K562 (cell line): Measurements from ENCODE around the gene TUBB6. TPM values are rescaled to one million over a fixed set of nuclear protein-coding genes. Genes with fewer than 3 reads are reported as not detected.

ENCODE experiments used
- ATAC-seq: fragments of 200-7000 bp; cut with Tn5 transposase; 3 replicates; pipeline ENCODE4 v1.9.1; 2020; ENCODE audit warnings: moderate library complexity
- Bru-seq: library from RNA; stranded (reverse); fragments of 400-500 nt; gene quantifications from one replicate; lab custom pipeline; 2021; lab: Mats Ljungman, UMichigan
- BruChase-seq, 2 experiments: library from RNA; stranded (reverse); fragments of 400-500 nt; gene quantifications; one replicate each; lab custom pipeline; 2021; lab: Mats Ljungman, UMichigan
- BruUV-seq: library from RNA; stranded (reverse); fragments of 400-500 nt; replicated peaks from 2 replicates; lab custom pipeline; 2021; lab: Mats Ljungman, UMichigan
- CTCF ChIA-PET: fragments of 300-600 bp; formaldehyde crosslinking; extraction: SDS; loops from one replicate; lab custom pipeline; 2021; ENCODE audit warnings: low intra/inter-chr PET ratio; lab: Yijun Ruan, JAX
- POLR2A ChIA-PET: fragments of 300-600, 350-650 bp; sonication (Branson Sonifier 250); formaldehyde crosslinking; extraction: SDS; loops from one replicate; lab custom pipeline; 2021; ENCODE audit warnings: antibody characterized with exemption, inconsistent platforms; lab: Yijun Ruan, JAX
- DNase-seq, 4 experiments: peaks; one replicate each; pipeline versions ENCODE4 v3.0.0 to v3.0.0-alpha.2; 2011 to 2018; ENCODE audit warnings: low spot score in 3 of 4, mixed read lengths in 3 of 4; ENCODE audit errors: extremely low read depth in 1 of 4
- FAIRE-seq: peaks from 2 replicates; lab custom pipeline; 2011; peaks lifted over from hg19 to GRCh38; lab: Jason Lieb, UNC
- H2AFZ ChIP-seq: 2 replicates; pipeline ENCODE4 v1.6.0; 2011; ENCODE audit warnings: low read depth, low read length, control low read depth, inconsistent platforms
- H3K27ac ChIP-seq: fragments of 200-600 bp; 3 replicates; pipeline ENCODE4 v1.8.0; 2011; ENCODE audit warnings: low read depth, mild to moderate bottlenecking, control low read depth, inconsistent platforms, low read length, moderate library complexity, mixed read lengths; ENCODE audit errors: extremely low read depth
- H3K27me3 ChIP-seq, 2 experiments: fragments of 300-600 bp in 1 of 2; 2 replicates in 1 of 2; 3 replicates in 1 of 2; pipeline versions ENCODE4 v1.6.0 to v1.8.0; 2011; ENCODE audit warnings: inconsistent platforms in 2 of 2, low read length in 2 of 2, mild to moderate bottlenecking in 1 of 2, mixed read lengths in 1 of 2, moderate library complexity in 1 of 2; ENCODE audit not compliant: control insufficient read depth in 2 of 2, insufficient read depth in 2 of 2
- H3K36me3 ChIP-seq: fragments of 300-600 bp; 3 replicates; pipeline ENCODE4 v1.8.0; 2011; ENCODE audit warnings: mild to moderate bottlenecking, low read length, inconsistent platforms; ENCODE audit not compliant: control insufficient read depth, insufficient read depth
- H3K4me1 ChIP-seq, 2 experiments: fragments of 200-600 bp in 1 of 2; replicated peaks in 1 of 2; 2 replicates in 1 of 2; 3 replicates in 1 of 2; pipeline versions ENCODE4 v1.5.1 to v1.8.0; 2011; ENCODE audit warnings: inconsistent platforms in 2 of 2, low read length in 2 of 2, mild to moderate bottlenecking in 1 of 2, mixed read lengths in 1 of 2, moderate library complexity in 1 of 2; ENCODE audit not compliant: control insufficient read depth in 2 of 2, insufficient read depth in 2 of 2
- H3K4me2 ChIP-seq: 2 replicates; pipeline ENCODE4 v1.6.1; 2011; ENCODE audit warnings: low read length, control low read depth, inconsistent platforms, mixed read lengths; ENCODE audit not compliant: insufficient read depth
- H3K4me3 ChIP-seq: fragments of 200-600 bp; sonication (generic), shearing (Covaris generic); 2 replicates; pipeline ENCODE4 v1.5.1; 2016; ENCODE audit warnings: control low read depth, inconsistent platforms
- H3K79me2 ChIP-seq: fragments of 200-600 bp; 3 replicates; pipeline ENCODE4 v1.8.0; 2011; ENCODE audit warnings: low read length, inconsistent platforms; ENCODE audit not compliant: control insufficient read depth, insufficient read depth
- H3K9ac ChIP-seq, 2 experiments: 2 replicates each; pipeline versions ENCODE4 v1.6.0 to v1.6.1; 2011; ENCODE audit warnings: low read depth in 2 of 2, low read length in 2 of 2, control low read depth in 1 of 2, inconsistent platforms in 1 of 2, mild to moderate bottlenecking in 1 of 2, mixed read lengths in 1 of 2; ENCODE audit not compliant: insufficient read depth in 1 of 2
- H3K9me1 ChIP-seq: one replicate; pipeline ENCODE4 v1.6.0; 2011; ENCODE audit warnings: inconsistent platforms, mild to moderate bottlenecking, low read length, moderate library complexity; ENCODE audit not compliant: control insufficient read depth, insufficient read depth
- H3K9me3 ChIP-seq: replicated peaks from 2 replicates; pipeline ENCODE4 v1.5.1; 2011; ENCODE audit warnings: low read depth, low read length, inconsistent platforms; ENCODE audit not compliant: control insufficient read depth, insufficient read depth
- H4K20me1 ChIP-seq: replicated peaks from 2 replicates; pipeline ENCODE4 v1.6.1; 2011; ENCODE audit warnings: low read length, inconsistent platforms, mixed read lengths; ENCODE audit not compliant: control insufficient read depth, insufficient read depth
- COPS2 ChIP-seq: fragments of 450-650 bp; conservative IDR thresholded peaks from 2 replicates; pipeline ENCODE4 v1.6.1; 2016; ENCODE audit warnings: mild to moderate bottlenecking, moderate library complexity
- SIN3A ChIP-seq, 2 experiments: fragments of 150-350 bp in 1 of 2; IDR thresholded peaks; 2 replicates each; pipeline ENCODE4 v1.6.1; 2011 to 2016; ENCODE audit warnings: borderline replicate concordance in 2 of 2, low read depth in 2 of 2, low read length in 2 of 2, mild to moderate bottlenecking in 2 of 2, moderate library complexity in 2 of 2; ENCODE audit not compliant: control insufficient read depth in 1 of 2
- WGBS: fragments of 100-300 bp; shearing (Covaris generic); methylation state at CpG from one replicate; pipeline ENCODE4 v1.1.6; 2016; ENCODE audit warnings: low coverage, mixed read lengths; ENCODE audit not compliant: insufficient coverage; ENCODE audit errors: missing lambda C conversion rate; 5-methylcytosine and 5-hydroxymethylcytosine counted together
- in situ Hi-C: fragments of 300-500 bp; cut with MboI; formaldehyde crosslinking; loops from 4 replicates; pipeline ENCODE4 v1.15.0; 2018; ENCODE audit warnings: inconsistent platforms, mixed read lengths
- intact Hi-C: fragments of 100-400 bp; cut with micrococcal nuclease; formaldehyde crosslinking; loops from 2 replicates; pipeline ENCODE4 v1.14.2; 2022
- long read RNA-seq, 3 experiments: library from polyadenylated mRNA in 2 of 3; library from RNA in 1 of 3; unstranded in 2 of 3; stranded (forward) in 1 of 3; transcript quantifications; one replicate each; pipeline ENCODE4 v2.0.0, GENCODE V29; 2019 to 2022
- polyA minus RNA-seq, 3 experiments: library from RNA; depleted of rRNA, polyadenylated mRNA; stranded (reverse); fragments of >200 nt; gene quantifications; 2 replicates each; pipeline ENCODE4 v1.2.3, GENCODE V29; 2011
- polyA plus RNA-seq, 8 experiments: library from polyadenylated mRNA; depleted of rRNA in 4 of 8; stranded (reverse) in 5 of 8; unstranded in 3 of 8; fragments of >200 nt; fragmentation: Nextera tagmentation in 2 of 8; fragmentation: Illumina TruSeq in 1 of 8; extraction: Ambion mirVana in 2 of 8; extraction: Trizol in 1 of 8; gene quantifications; 2 replicates each; pipeline versions ENCODE4 v1.2.1 to v1.2.3, GENCODE V29; 2011 to 2014; ENCODE audit warnings: inconsistent platforms in 1 of 8, missing spikeins in 1 of 8
- total RNA-seq, 7 experiments: library from RNA; depleted of rRNA in 6 of 7; stranded (reverse); fragments of >200 nt in 6 of 7; fragmentation: Illumina TruSeq in 2 of 7; extraction: Trizol in 2 of 7; gene quantifications; 2 replicates each; pipeline versions ENCODE4 v1.2.1 to v1.2.3, GENCODE V29; 2011 to 2021; ENCODE audit warnings: low replicate concordance in 1 of 7
- TF ChIP-seq, protein P1 (sequence below): fragments of 250-450 bp; sonication (Bioruptor Pico); IDR thresholded peaks from 2 replicates; pipeline ENCODE4 v1.4.0; 2020; ENCODE audit warnings: mild to moderate bottlenecking, moderate library complexity

The TUBB6 gene
- 58.9 and 87.5 TPM in 2 replicates for total RNA-seq (2011; cell fraction: chromatin; rRNA removed; ENCODE audit: low replicate concordance)
- 81.7 and 89.2 TPM in 2 replicates for total RNA-seq (2011; cell fraction: nucleolus; rRNA removed)
- total RNA-seq (2011; cell fraction: nucleoplasm; rRNA removed), result 55.3 and 62.8 TPM in 2 replicates
- total RNA-seq (2014; rRNA removed) (230 and 404 TPM in 2 replicates), total RNA-seq (2014; rRNA removed; fragmentation: Illumina TruSeq; extraction: Trizol) (52.0 and 55.4 TPM in 2 replicates), total RNA-seq (2015; rRNA removed; fragmentation: Illumina TruSeq; extraction: Trizol) (80.2 and 81.1 TPM in 2 replicates), total RNA-seq (2021) (110 and 117 TPM in 2 replicates), polyA plus RNA-seq (2011; rRNA removed) (142 and 147 TPM in 2 replicates), polyA plus RNA-seq (2014; fragmentation: Illumina TruSeq; extraction: Trizol) (70.2 and 110 TPM in 2 replicates), polyA plus RNA-seq (2014; fragmentation: Nextera tagmentation; extraction: Ambion mirVana) (10 to 100 TPM; 43.9 to 45.0 TPM), polyA plus RNA-seq (2014; rRNA removed) (223 and 254 TPM in 2 replicates), polyA minus RNA-seq (2011; rRNA and poly(A)+ RNA removed) (79.0 and 140 TPM in 2 replicates), Bru-seq, nascent RNA (percentile 89 among the genes with signal in this experiment), BruChase-seq, experiment 1, labeled RNA remaining after a 2-hour chase (percentile 87 among the genes with signal in this experiment), BruChase-seq, experiment 2, labeled RNA remaining after a 6-hour chase (percentile 89 among the genes with signal in this experiment)
- 201 and 540 TPM in 2 replicates for polyA plus RNA-seq (2011; cell fraction: cytosol; rRNA removed)
- 92.2 and 167 TPM in 2 replicates for polyA plus RNA-seq (2011; cell fraction: nucleus; rRNA removed)
- polyA plus RNA-seq (2012), result 130 and 170 TPM in 2 replicates
- 123 and 146 TPM in 2 replicates for polyA minus RNA-seq (2011; cell fraction: cytosol; rRNA and poly(A)+ RNA removed)
- polyA minus RNA-seq (2011; cell fraction: nucleus; rRNA and poly(A)+ RNA removed), result 50.9 and 51.2 TPM in 2 replicates
- long read RNA-seq, experiment 1, transcript TUBB6-203 (4 exons, 788 nt), result minor isoform, 19 of 678 reads
- long read RNA-seq, experiment 1, transcript TUBB6-201 (4 exons, 2,064 nt), result major isoform, 273 of 678 reads
- long read RNA-seq, experiment 1, transcript TUBB6-213 (4 exons, 1,017 nt), result minor isoform, 10 of 678 reads
- long read RNA-seq, experiment 1, transcript TUBB6-202 (3 exons, 2,163 nt), result minor isoform, 30 of 678 reads
- long read RNA-seq, experiment 1, partial matches to known transcripts, result 316 of 678 reads
- long read RNA-seq, experiment 1, other reads (novel, unspliced or antisense), result 23 of 678 reads
- long read RNA-seq, experiment 2, transcript TUBB6-201 (4 exons, 2,064 nt), result major isoform, 65 of 156 reads
- long read RNA-seq, experiment 2, transcript TUBB6-202 (3 exons, 2,163 nt), result minor isoform, 11 of 156 reads
- long read RNA-seq, experiment 2, partial matches to known transcripts, result 27 of 156 reads
- long read RNA-seq, experiment 2, other reads (novel, unspliced or antisense), result 46 of 156 reads
- long read RNA-seq, experiment 3, transcript TUBB6-203 (4 exons, 788 nt), result minor isoform, 5 of 249 reads
- long read RNA-seq, experiment 3, transcript TUBB6-202 (3 exons, 2,163 nt), result minor isoform, 15 of 249 reads
- long read RNA-seq, experiment 3, transcript TUBB6-201 (4 exons, 2,064 nt), result major isoform, 200 of 249 reads
- long read RNA-seq, experiment 3, partial matches to known transcripts, result 2 of 249 reads
- long read RNA-seq, experiment 3, other reads (novel, unspliced or antisense), result 22 of 249 reads

DNA sequence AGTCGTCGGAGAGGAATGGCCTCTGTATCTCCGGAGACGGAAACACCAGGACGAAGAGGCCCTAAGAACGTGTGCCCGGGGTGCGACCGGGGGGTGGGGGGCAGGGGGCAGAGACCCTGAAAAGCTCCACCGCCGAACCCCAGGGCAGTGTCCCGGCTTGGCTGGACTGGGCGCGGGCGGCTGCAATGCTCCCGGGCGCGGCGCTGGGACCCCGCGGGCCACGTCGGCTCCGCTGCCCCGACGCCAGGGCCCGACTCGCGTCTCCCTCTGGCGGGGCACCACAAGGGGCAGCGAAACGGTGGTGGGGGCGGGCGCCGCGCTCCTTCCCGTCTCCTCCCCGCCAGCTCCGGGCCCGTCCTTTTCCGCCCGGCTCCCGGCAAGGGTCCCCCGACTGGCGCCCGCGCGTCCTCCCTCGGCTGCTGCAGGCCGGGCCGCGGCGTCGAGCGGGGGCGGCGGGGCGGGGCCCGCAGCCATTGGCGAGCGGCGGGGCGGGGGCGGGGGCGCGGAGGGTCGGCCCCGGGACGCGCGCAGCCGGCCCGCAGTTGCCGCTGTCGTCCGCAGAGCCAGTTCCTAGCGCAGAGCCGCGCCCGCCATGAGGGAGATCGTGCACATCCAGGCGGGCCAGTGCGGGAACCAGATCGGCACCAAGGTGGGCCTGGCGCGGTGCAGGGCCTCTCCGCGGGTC, at the start of gene TUBB6:
TUBB6 (plus strand) TSS at position 541 of the 685 bp plus-strand sequence; CDS start at position 593, 52 bp downstream.
- Histone ChIP-seq H2AFZ (peak within 1 kb of the TSS; percentile 82), H3K9me1 (peaks cover under 1% of the 10 kb centered on the region), H3K36me3 (peaks cover 31% of the 10 kb centered on the region), H4K20me1 (no peaks in the 10 kb centered on the region), H3K4me2 (peak within 1 kb of the TSS; percentile 88), H3K79me2 (peaks cover 32% of the 10 kb centered on the region), H3K4me3 (peak within 1 kb of the TSS; percentile 86), H3K9me3 (peaks cover 25% of the 10 kb centered on the region), H3K4me1 (peaks cover 41 to 58% of the 10 kb centered on the region in 2 experiments), H3K27ac (peak within 1 kb of the TSS; percentile 91), H3K9ac (peak within 1 kb of the TSS; percentile 95 to 96), H3K27me3 (no peaks in the 10 kb centered on the region)
- in situ Hi-C loops, result no loop called here
- POLR2A ChIA-PET, result interaction anchor here (0.6 to 4.3 kb wide), 6 partner anchors 10 to 416 kb away, joined by 3 to 19 read pairs (median 6); no protein-coding TSS in a partner anchor
- CTCF ChIA-PET, result no interaction called here
- ATAC-seq (peak; percentile 77), FAIRE-seq (no peak), DNase-seq (peak; percentile 81 to 93 (median 92))
- intact Hi-C loops, result no loop called here
- WGBS, result 26% methylated on average over 17 of the region's 88 CpGs
- BruUV-seq, result no TSS peak
- peak; percentile 3 to 20; a peak in 1 of 4 replicates for TF ChIP-seq SIN3A (IDR thresholded peaks at IDR 0.05; ENCODE audit: borderline replicate concordance in 2 of 2, control insufficient read depth in 1 of 2, low read depth in 2 of 2, low read length in 2 of 2)
- TF ChIP-seq COPS2, result no peak
- TF ChIP-seq, protein P1, sequence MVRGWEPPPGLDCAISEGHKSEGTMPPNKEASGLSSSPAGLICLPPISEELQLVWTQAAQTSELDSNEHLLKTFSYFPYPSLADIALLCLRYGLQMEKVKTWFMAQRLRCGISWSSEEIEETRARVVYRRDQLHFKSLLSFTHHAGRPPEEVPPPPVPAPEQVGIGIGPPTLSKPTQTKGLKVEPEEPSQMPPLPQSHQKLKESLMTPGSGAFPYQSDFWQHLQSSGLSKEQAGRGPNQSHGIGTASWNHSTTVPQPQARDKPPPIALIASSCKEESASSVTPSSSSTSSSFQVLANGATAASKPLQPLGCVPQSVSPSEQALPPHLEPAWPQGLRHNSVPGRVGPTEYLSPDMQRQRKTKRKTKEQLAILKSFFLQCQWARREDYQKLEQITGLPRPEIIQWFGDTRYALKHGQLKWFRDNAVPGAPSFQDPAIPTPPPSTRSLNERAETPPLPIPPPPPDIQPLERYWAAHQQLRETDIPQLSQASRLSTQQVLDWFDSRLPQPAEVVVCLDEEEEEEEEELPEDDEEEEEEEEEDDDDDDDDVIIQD (CRISPR knock-in tag), result no peak
